Upper lobe of left lung (tissue), 6 donors: ENCODE measurements around the gene TMEM245. TPM values are rescaled to one million over a fixed set of nuclear protein-coding genes. Genes with fewer than 3 reads are reported as not detected.
A peak's percentile ranks its signal among the peaks of the same experiment; 100 is the strongest.

ENCODE experiments used
- ATAC-seq, 2 donors: fragments of 200-7000 bp; cut with Tn5 transposase; one replicate each; pipeline ENCODE4 v1.9.1; 2022; ENCODE audit warnings: mild to moderate bottlenecking in 2 of 2, moderate library complexity in 2 of 2; ENCODE audit not compliant: low FRiP score in 2 of 2
- DNase-seq, 2 donors: peaks; one replicate each; pipeline ENCODE4 v3.0.0-alpha.2; 2019 to 2020
- H3K27ac ChIP-seq, 4 donors: fragments of 200-600 bp; sonication (generic); one replicate each; pipeline ENCODE4 v1.5.1; 2016 to 2019
- H3K27me3 ChIP-seq, 4 donors: fragments of 200-600 bp; sonication (generic); one replicate each; pipeline ENCODE4 v1.5.1; 2017 to 2019
- H3K36me3 ChIP-seq, 4 donors: fragments of 200-600 bp; sonication (generic); one replicate each; pipeline ENCODE4 v1.5.1; 2016 to 2019
- H3K4me1 ChIP-seq, 4 donors: fragments of 200-600 bp; sonication (generic); one replicate each; pipeline ENCODE4 v1.5.1; 2018 to 2019
- H3K4me3 ChIP-seq, 4 donors: fragments of 200-600 bp; sonication (generic); one replicate each; pipeline ENCODE4 v1.5.1; 2017 to 2019; ENCODE audit warnings: mild to moderate bottlenecking in 2 of 4, moderate library complexity in 1 of 4
- H3K9me3 ChIP-seq, 4 donors: fragments of 200-600 bp; sonication (generic); one replicate each; pipeline ENCODE4 v1.5.1; 2018 to 2019
- CTCF ChIP-seq, 6 experiments: fragments of 450-650 bp in 4 of 6; fragments of 200-600 bp in 2 of 6; sonication (generic) in 2 of 6; IDR thresholded peaks; one replicate each; pipeline ENCODE4 v1.5.1; 2016 to 2019; ENCODE audit warnings: antibody characterized with exemption in 6 of 6
- EP300 ChIP-seq, 4 donors: sonication (generic); formaldehyde crosslinking; IDR thresholded peaks; one replicate each; pipeline ENCODE4 v1.5.1; 2017; ENCODE audit warnings: antibody characterized with exemption in 4 of 4, control low read depth in 2 of 4
- POLR2A ChIP-seq, 4 donors: fragments of 450-650 bp; IDR thresholded peaks; one replicate each; pipeline ENCODE4 v1.5.1; 2016 to 2017; ENCODE audit warnings: antibody characterized with exemption in 4 of 4, mild to moderate bottlenecking in 2 of 4
- POLR2AphosphoS5 ChIP-seq, 2 donors: sonication (generic); formaldehyde crosslinking; IDR thresholded peaks; one replicate each; pipeline ENCODE4 v1.5.1; 2017; ENCODE audit warnings: antibody characterized with exemption in 2 of 2
- WGBS, 2 donors: methylation state at CpG; one replicate each; pipeline ENCODE4 v1.1.5; 2017 to 2018; 5-methylcytosine and 5-hydroxymethylcytosine counted together
- total RNA-seq, 6 donors: library from RNA; depleted of rRNA in 4 of 6; stranded (reverse); fragments of >200 nt in 4 of 6; gene quantifications; one replicate each; pipeline versions ENCODE4 v1.1.0 to v1.2.1, GENCODE V29; 2016 to 2021
- donor health status: DM: no; HTN: no; CAD: no; lungs with moderate emphysema.
- donor health status: DM: no; HTN: yes; CAD: no; lungs with severe emphysema.

The TMEM245 gene
- total RNA-seq, 6 donors from 2014 or later, result 54.5 to 203 (median 88.7) TPM

GRCh38 chr9:109107402-109108240 is 12.1 kb downstream of the TMEM245 start:
- H3K36me3 ChIP-seq, result peaks cover 0 to 15% (median 4%) of the 10 kb centered on the region in 4 donors
- TF ChIP-seq CTCF (IDR thresholded peaks at IDR 0.05) (no peak), POLR2A (IDR thresholded peaks at IDR 0.05) (no peak), POLR2AphosphoS5 (IDR thresholded peaks at IDR 0.05) (no peak), EP300 (IDR thresholded peaks at IDR 0.05) (no peak)
- DNase-seq (no peak), ATAC-seq (peak; percentile 26 to 40)
- WGBS, 2 donors, result 34 to 43% methylated on average over 4 of the region's 4 CpGs
- peak overlapping the region; percentile 10 to 95 (median 54) for H3K27ac ChIP-seq
- peaks cover 44 to 61% (median 52%) of the 10 kb centered on the region in 4 donors for H3K4me1 ChIP-seq
- no peaks in the 10 kb centered on the region for H3K9me3 ChIP-seq
- H3K4me3 ChIP-seq, result no peak overlapping the region
- no peaks in the 10 kb centered on the region for H3K27me3 ChIP-seq

GRCh38 chr9:109101810-109102209 is 17.9 kb downstream of the TMEM245 start:
- Histone ChIP-seq H3K4me3 (no peak overlapping the region), H3K27me3 (no peaks in the 10 kb centered on the region), H3K36me3 (peaks cover 0 to 15% (median 6%) of the 10 kb centered on the region in 4 donors), H3K27ac (peak overlapping the region; percentile 13 to 70 (median 54)), H3K4me1 (peaks cover 42 to 64% (median 52%) of the 10 kb centered on the region in 4 donors), H3K9me3 (no peaks in the 10 kb centered on the region)
- TF ChIP-seq EP300 (IDR thresholded peaks at IDR 0.05) (no peak), POLR2AphosphoS5 (IDR thresholded peaks at IDR 0.05) (no peak), CTCF (IDR thresholded peaks at IDR 0.05) (no peak), POLR2A (IDR thresholded peaks at IDR 0.05) (no peak)
- WGBS, 2 donors, result 18 to 20% methylated on average over 3 of the region's 3 CpGs
- DNase-seq (no peak), ATAC-seq (no peak)

- no peaks in the 10 kb centered on the region for H3K27me3 ChIP-seq
- peaks cover 44 to 62% (median 52%) of the 10 kb centered on the region in 4 donors for H3K4me1 ChIP-seq
- ATAC-seq, result no peak
- peak overlapping the region in 3 of 4 donors; percentile 50 to 70 (median 58) for H3K27ac ChIP-seq
- H3K4me3 ChIP-seq, result no peak overlapping the region
- no peak for DNase-seq
- TF ChIP-seq CTCF (IDR thresholded peaks at IDR 0.05) (no peak), POLR2A (IDR thresholded peaks at IDR 0.05) (no peak), EP300 (IDR thresholded peaks at IDR 0.05) (no peak), POLR2AphosphoS5 (IDR thresholded peaks at IDR 0.05) (no peak)
- peaks cover 0 to 15% (median 6%) of the 10 kb centered on the region in 4 donors for H3K36me3 ChIP-seq
- H3K9me3 ChIP-seq, result no peaks in the 10 kb centered on the region
- 39 to 45% methylated on average over 3 of the region's 3 CpGs for WGBS, 2 donors
Observed at GRCh38 chr9:109101202-109101595, 18.5 kb downstream of the TMEM245 start.

GRCh38 chr9:109100543-109101201 is 19.1 kb downstream of the TMEM245 start:
- no peaks in the 10 kb centered on the region for H3K9me3 ChIP-seq
- H3K27me3 ChIP-seq, result no peaks in the 10 kb centered on the region
- no peak overlapping the region for H3K4me3 ChIP-seq
- peak overlapping the region in 3 of 4 donors; percentile 50 to 70 (median 58) for H3K27ac ChIP-seq
- peaks cover 50 to 67% (median 54%) of the 10 kb centered on the region in 4 donors for H3K4me1 ChIP-seq
- ATAC-seq (no peak), DNase-seq (no peak)
- peaks cover 0 to 15% (median 4%) of the 10 kb centered on the region in 4 donors for H3K36me3 ChIP-seq
- 75 to 89% methylated on average over 3 of the region's 3 CpGs for whole genome bisulfite sequencing, 2 donors
- TF ChIP-seq EP300 (IDR thresholded peaks at IDR 0.05), result no peak
- no peak for TF ChIP-seq POLR2AphosphoS5 (IDR thresholded peaks at IDR 0.05)
- TF ChIP-seq POLR2A (IDR thresholded peaks at IDR 0.05), result no peak

GRCh38 chr9:109098960-109099308 is 20.8 kb downstream of the TMEM245 start:
- peaks cover 53 to 81% (median 66%) of the 10 kb centered on the region in 4 donors for H3K4me1 ChIP-seq

More at GRCh38 chr9:109098960-109099308, 20.8 kb downstream of the TMEM245 start:
- Histone ChIP-seq H3K36me3 (peaks cover 0 to 8% (median 1%) of the 10 kb centered on the region in 4 donors), H3K9me3 (no peaks in the 10 kb centered on the region), H3K27me3 (no peaks in the 10 kb centered on the region), H3K27ac (peak overlapping the region in 3 of 4 donors; percentile 21 to 71 (median 46)), H3K4me3 (no peak overlapping the region)
- WGBS, 2 donors, result 39 to 56% methylated on average over 2 of the region's 2 CpGs
- DNase-seq, result no peak
- TF ChIP-seq POLR2AphosphoS5 (IDR thresholded peaks at IDR 0.05), result no peak
- no peak for TF ChIP-seq CTCF (IDR thresholded peaks at IDR 0.05)
- TF ChIP-seq POLR2A (IDR thresholded peaks at IDR 0.05), result no peak
- no peak for TF ChIP-seq EP300 (IDR thresholded peaks at IDR 0.05)
- peak in 1 of 2 donors; percentile 72 for ATAC-seq
